ENCODE results near the gene FRK. TPM values are rescaled to one million over a fixed set of nuclear protein-coding genes. Genes with fewer than 3 reads are reported as not detected.
"Not testable (repeated sequence)": the region's sequence is repeated elsewhere in the genome, so short reads cannot be mapped to it uniquely, and the experiment has no call there.

The FRK gene
- total RNA-seq, 2 donors from 2014 or later = 2.7 to 6.3 TPM

- Histone ChIP-seq H3K27ac (no peak overlapping the region), H3K4me3 (no peak overlapping the region), H3K4me1 (no peaks in the 10 kb centered on the region), H3K9me3 (no peaks in the 10 kb centered on the region), H3K36me3 (no peaks in the 10 kb centered on the region), H3K27me3 (no peaks in the 10 kb centered on the region)
- DNase-seq (ENCODE audit: low spot score) = no peak
- TF ChIP-seq, protein P1, sequence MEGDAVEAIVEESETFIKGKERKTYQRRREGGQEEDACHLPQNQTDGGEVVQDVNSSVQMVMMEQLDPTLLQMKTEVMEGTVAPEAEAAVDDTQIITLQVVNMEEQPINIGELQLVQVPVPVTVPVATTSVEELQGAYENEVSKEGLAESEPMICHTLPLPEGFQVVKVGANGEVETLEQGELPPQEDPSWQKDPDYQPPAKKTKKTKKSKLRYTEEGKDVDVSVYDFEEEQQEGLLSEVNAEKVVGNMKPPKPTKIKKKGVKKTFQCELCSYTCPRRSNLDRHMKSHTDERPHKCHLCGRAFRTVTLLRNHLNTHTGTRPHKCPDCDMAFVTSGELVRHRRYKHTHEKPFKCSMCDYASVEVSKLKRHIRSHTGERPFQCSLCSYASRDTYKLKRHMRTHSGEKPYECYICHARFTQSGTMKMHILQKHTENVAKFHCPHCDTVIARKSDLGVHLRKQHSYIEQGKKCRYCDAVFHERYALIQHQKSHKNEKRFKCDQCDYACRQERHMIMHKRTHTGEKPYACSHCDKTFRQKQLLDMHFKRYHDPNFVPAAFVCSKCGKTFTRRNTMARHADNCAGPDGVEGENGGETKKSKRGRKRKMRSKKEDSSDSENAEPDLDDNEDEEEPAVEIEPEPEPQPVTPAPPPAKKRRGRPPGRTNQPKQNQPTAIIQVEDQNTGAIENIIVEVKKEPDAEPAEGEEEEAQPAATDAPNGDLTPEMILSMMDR (IDR thresholded peaks at IDR 0.05) = no peak
Observed at GRCh38 chr6:115958958-115959357, 101.7 kb downstream of the FRK start.

- no peaks in the 10 kb centered on the region for H3K27me3 ChIP-seq
- no peaks in the 10 kb centered on the region for H3K9me3 ChIP-seq
- DNase-seq (ENCODE audit: low spot score) = no peak
- no peak overlapping the region for H3K4me3 ChIP-seq
- no peaks in the 10 kb centered on the region for H3K36me3 ChIP-seq
- TF ChIP-seq, protein P1 (IDR thresholded peaks at IDR 0.05) = no peak
- H3K4me1 ChIP-seq = no peaks in the 10 kb centered on the region
- H3K27ac ChIP-seq = no peak overlapping the region
Observed at GRCh38 chr6:115954740-115955139, 106.0 kb downstream of the FRK start.

- H3K4me3 ChIP-seq = no peak overlapping the region
- no peaks in the 10 kb centered on the region for H3K36me3 ChIP-seq
- no peaks in the 10 kb centered on the region for H3K27me3 ChIP-seq
- TF ChIP-seq, protein P1 (IDR thresholded peaks at IDR 0.05) = no peak
- no peaks in the 10 kb centered on the region for H3K9me3 ChIP-seq
- no peak overlapping the region for H3K27ac ChIP-seq
- DNase-seq (ENCODE audit: low spot score) = no peak
- H3K4me1 ChIP-seq = no peaks in the 10 kb centered on the region
Observed at GRCh38 chr6:115948751-115949150, 111.9 kb downstream of the FRK start.

DNA sequence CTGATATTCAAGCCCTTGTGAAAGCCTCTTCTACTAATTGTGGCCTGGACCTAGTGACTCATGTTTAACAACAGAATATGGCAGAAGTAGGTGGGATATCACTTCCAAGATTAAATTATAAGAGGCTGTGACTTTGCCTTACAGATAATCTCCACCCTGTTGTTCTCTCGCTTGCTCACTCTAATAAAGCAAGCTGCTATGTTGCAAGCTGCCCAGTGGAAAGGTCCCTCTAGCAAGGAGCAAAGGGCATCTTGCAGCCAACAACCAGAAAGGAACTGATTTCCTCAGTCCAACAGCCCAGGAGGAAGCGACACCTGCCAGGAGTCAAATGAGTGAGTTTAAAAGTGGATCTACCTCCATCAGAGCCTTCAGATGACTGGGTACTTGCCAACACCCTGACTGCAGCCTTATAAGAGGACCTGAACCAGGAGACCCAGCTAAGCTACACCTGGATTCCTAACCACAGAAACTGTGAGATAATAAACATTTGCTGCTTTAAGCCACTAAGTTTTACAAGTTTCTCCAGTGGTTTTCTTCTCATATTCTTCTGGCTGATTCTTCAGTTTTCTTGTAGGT, 112.6 kb downstream of the FRK start:
- H3K9me3 ChIP-seq = no peaks in the 10 kb centered on the region
- H3K36me3 ChIP-seq = no peaks in the 10 kb centered on the region
- no peak overlapping the region for H3K27ac ChIP-seq
- no peaks in the 10 kb centered on the region for H3K4me1 ChIP-seq
- no peaks in the 10 kb centered on the region for H3K27me3 ChIP-seq
- no peak for DNase-seq (ENCODE audit: low spot score)
- H3K4me3 ChIP-seq = no peak overlapping the region
- TF ChIP-seq, protein P1 (IDR thresholded peaks at IDR 0.05) = no peak

- peaks cover 5% of the 10 kb centered on the region for H3K36me3 ChIP-seq
- peaks cover 0 to 3% of the 10 kb centered on the region in 2 donors for H3K9me3 ChIP-seq
- TF ChIP-seq, protein P1 (IDR thresholded peaks at IDR 0.05) = no peak
- no peak overlapping the region for H3K4me3 ChIP-seq
- H3K27ac ChIP-seq = no peak overlapping the region
- no peaks in the 10 kb centered on the region for H3K27me3 ChIP-seq
- no peak for DNase-seq (ENCODE audit: low spot score)
- H3K4me1 ChIP-seq = no peaks in the 10 kb centered on the region
Observed at GRCh38 chr6:115945812-115946211, 114.9 kb downstream of the FRK start.

- Histone ChIP-seq H3K36me3 (peaks cover 5% of the 10 kb centered on the region), H3K27me3 (no peaks in the 10 kb centered on the region), H3K4me3 (no peak overlapping the region), H3K27ac (no peak overlapping the region), H3K4me1 (no peaks in the 10 kb centered on the region), H3K9me3 (peaks cover 0 to 3% of the 10 kb centered on the region in 2 donors)
- no peak for DNase-seq (ENCODE audit: low spot score)
- TF ChIP-seq, protein P1 (IDR thresholded peaks at IDR 0.05) = no peak
Observed at GRCh38 chr6:115945306-115945705, 115.4 kb downstream of the FRK start.

GRCh38 chr6:115944829-115945228, 115.9 kb downstream of the FRK start:
- not testable (repeated sequence) for H3K27ac ChIP-seq; H3K9me3 ChIP-seq; H3K4me1 ChIP-seq; H3K27me3 ChIP-seq; H3K4me3 ChIP-seq; H3K36me3 ChIP-seq; DNase-seq (ENCODE audit: low spot score)

DNA sequence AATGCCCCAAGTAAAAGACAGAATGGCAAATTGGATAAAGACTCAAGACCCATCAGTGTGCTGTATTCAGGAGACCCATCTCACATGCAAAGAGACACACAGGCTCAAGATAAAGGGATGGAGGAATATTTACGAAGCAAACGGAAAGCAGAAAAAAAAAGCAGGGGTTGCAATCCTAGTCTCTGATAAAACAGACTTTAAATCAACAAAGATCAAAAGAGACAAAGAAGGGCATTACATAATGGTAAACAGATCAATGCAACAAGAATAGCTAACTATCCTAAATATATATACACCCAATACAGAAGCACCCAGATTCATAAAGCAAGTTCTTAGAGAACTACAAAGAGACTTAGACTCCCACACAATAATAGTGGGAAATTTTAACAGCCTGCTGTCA, 123.2 kb downstream of the FRK start:
- H3K9me3 ChIP-seq; H3K27me3 ChIP-seq; DNase-seq (ENCODE audit: low spot score); H3K4me1 ChIP-seq; H3K27ac ChIP-seq; H3K4me3 ChIP-seq; H3K36me3 ChIP-seq: not testable (repeated sequence)

Measured in right atrium auricular region (tissue), 2 donors.